Gastroesophageal sphincter (tissue), 3 donors: ENCODE data around the gene PHC2.

ENCODE experiments used
- CTCF ChIP-seq, 4 experiments: fragments of 200-600 bp in 2 of 4; fragments of 450-650 bp in 2 of 4; sonication (generic) in 1 of 4; IDR thresholded peaks; one replicate each; pipeline ENCODE4 v1.5.1; 2017 to 2019; ENCODE audit warnings: antibody characterized with exemption in 4 of 4, mild to moderate bottlenecking in 2 of 4, moderate library complexity in 2 of 4
- POLR2A ChIP-seq, 2 donors: fragments of 450-650 bp; IDR thresholded peaks; one replicate each; pipeline ENCODE4 v1.6.1; 2017; ENCODE audit warnings: antibody characterized with exemption in 2 of 2, mild to moderate bottlenecking in 2 of 2, moderate library complexity in 1 of 2

- TF ChIP-seq POLR2A (IDR thresholded peaks at IDR 0.05) = no peak
- no peak for TF ChIP-seq CTCF (IDR thresholded peaks at IDR 0.05)
Measured at GRCh38 chr1:33424610-33425009, 6.3 kb downstream of the PHC2 start.
